HG03460 (cell line): ENCODE results near the gene INSRR.

Experiments
- ATAC-seq: cut with Tn5 transposase; IDR thresholded peaks from one replicate; pipeline ENCODE4 v1.9.1; 2021; ENCODE audit not compliant: unreplicated experiment

INSRR gene

DNA sequence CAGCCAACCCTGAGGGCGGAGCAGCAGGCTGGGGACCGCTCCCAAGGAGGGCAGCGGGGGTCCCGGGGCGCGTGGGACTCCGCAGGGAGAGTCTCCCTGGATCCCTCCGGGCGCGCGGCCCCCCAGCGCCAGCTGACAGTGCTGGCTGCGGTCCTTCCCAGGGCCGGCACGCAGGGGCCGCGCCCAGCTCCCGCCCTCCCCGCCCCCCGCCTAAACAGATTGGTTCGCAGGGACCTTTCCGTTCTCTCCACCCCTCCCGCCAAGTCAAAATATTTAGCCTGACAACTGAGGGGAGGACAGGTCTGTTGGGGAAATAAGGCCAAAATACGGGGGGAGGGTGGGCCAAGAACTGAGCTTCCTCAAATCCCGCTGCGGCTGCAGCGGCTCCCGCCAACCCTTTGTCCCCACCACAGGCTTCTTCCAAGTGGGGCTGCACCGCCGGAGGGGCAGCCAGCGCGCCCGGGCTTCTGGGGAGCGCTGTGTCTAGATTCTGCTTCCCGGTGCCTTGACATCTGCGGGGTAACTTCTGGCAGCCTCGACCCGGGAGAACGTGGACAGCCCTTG, at the start of gene INSRR:
TSS of gene INSRR (minus strand) at position 159 of the 564 bp plus-strand sequence. CDS start 496 bp downstream, outside the sequence.
- ATAC-seq = no peak

- ATAC-seq = no peak
Observed at GRCh38 chr1:156908541-156908940, 49.6 kb upstream of the INSRR start.

- ATAC-seq = no peak
Observed at GRCh38 chr1:156906206-156906906, 47.4 kb upstream of the INSRR start.

- no peak for ATAC-seq
Observed at GRCh38 chr1:156905651-156906050, 46.7 kb upstream of the INSRR start.

DNA sequence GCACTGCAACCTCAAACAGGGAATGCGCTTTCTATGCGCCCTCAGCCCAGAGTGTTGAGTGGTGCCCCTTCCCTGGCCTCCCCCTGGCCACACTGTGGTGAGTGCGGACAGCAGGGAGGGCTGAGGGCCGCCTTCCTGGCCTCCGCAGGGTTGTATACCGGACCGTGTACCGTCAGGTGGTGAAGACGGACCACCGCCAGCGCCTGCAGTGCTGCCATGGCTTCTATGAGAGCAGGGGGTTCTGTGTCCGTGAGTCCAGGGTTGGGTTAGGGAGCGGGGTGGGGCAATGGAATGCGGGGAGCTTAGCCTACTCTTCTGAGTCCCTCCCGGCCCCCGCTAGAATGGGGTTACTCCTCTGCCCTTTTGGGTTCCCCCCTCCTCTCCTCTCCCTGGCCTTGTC, 46.3 kb upstream of the INSRR start:
- ATAC-seq = no peak

GRCh38 chr1:156904187-156904959, 45.5 kb upstream of the INSRR start:
- ATAC-seq = no peak

DNA sequence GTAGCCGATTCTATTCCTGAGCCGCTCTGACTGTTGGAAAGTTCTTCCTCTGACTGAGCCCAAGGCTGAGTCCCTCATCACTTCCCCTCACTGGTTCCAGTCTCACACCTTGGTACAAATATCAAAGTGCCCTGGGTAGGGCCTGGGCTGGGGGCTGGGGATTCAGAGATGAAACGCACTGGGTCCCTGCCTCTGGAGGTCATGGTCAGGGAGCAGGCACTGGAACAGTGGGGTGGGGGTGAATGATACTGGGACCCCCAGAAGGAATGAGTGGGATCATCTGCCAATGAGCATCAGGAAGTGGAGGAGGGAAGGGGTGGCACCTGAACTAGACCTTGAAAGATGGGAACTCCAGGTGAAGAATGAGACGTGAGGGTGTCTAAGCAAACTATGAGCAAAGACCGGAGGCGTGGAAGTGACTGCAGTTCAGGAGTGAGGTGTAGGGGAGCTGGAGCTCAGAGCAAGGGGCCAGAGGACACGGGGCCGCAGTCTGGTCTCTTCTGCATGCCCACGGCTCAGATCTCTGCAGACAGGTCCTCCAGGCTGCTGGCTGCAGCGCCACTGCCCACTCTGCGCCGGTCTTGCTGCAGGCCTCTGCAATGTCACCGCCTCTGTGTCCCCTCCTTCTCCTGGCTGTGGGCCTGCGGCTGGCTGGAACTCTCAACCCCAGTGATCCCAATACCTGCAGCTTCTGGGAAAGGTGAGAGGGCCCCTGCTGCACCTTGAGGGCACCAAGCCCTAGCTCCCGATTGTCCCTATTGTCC, 44.6 kb upstream of the INSRR start:
- ATAC-seq = no peak

GRCh38 chr1:156901966-156902915, 43.3 kb upstream of the INSRR start:
- ATAC-seq = no peak

DNA sequence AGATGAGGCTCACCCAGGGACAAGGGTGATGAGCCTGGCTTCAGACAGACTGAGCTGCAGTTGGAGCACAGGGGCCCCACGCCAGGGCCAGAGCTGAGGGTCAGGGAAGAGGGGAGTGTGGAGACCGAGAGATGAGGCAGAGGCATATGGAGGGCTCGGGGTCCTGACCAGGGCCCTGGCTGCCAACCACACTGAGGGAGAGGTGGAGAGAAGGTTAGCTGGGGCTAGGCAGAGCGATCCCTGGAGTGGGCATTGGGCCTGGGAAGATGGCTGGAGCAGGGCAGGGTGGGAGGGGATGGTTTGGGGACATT, 42.6 kb upstream of the INSRR start:
- ATAC-seq = no peak

GRCh38 chr1:156900896-156901589, 42.1 kb upstream of the INSRR start:
- no peak for ATAC-seq

DNA sequence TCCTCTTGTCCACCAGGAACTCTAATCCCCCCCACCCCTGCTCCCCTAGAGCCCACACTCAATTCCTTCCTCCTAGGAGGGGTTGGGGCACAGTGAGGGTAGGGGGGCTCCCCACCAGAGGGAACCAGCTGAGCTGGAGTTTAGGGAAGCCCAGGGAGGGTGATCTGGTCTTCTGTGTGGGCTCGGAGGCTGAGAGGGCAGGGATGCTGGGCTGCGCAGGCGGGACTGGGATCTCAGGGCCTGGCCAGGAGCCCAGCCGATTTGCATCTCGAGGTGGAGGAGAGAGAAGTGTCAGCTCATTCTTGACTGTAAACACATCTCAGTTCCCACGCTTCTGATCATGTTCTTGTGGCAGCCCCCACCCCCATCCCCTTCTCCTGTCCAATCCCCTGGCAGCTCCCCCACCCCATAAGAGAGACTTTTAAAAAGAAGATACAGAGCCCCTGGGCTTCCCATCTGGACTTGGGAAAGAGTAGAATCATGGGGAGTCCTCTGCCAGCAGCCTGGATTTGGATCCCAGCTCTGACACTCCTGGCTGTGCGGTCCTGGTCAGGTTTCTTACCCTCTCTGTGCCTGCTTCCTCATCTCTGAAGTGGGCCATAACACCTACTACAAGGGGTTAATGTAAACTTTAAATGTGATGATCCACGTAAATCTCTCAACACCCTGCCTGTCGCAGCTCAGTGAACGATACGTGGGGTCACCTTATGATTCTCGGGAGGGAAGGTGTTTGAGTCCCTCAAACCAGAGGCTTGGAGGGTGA, 41.2 kb upstream of the INSRR start:
- no peak for ATAC-seq

DNA sequence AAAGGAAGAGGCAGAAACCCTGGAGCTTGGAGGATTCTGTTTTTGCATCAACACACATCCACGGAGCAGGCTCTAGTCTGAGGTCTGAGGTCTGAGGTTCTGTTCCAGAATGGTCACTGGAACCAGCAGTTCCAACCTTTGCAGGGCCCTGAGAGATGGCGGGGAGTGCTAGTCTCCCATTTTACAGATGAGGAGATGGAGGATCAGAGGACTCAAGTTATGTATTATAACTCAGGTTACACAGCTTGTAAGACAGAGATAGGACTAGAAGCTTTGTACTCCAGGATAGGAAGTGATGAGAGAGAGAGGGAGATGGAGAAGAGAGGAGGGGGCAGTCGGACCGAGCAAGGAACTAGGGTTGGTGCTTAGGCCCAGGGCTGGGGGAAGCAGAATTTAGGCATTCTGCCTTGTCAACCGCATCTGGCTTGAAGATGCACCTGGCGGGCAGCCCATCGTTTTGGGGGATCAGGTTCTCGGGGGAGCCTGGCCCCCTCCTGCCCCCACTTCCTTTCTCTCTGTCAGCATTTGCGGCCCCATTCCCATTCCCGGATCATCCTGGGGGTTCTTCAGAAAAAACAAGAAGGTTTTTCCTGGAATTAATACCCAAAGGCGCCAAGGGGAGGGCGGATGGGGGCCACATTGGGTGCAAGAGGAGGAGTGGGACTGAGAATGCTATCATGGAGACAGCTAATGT, 40.2 kb upstream of the INSRR start:
- ATAC-seq = no peak

GRCh38 chr1:156898161-156898566, 39.2 kb upstream of the INSRR start:
- ATAC-seq = no peak

DNA sequence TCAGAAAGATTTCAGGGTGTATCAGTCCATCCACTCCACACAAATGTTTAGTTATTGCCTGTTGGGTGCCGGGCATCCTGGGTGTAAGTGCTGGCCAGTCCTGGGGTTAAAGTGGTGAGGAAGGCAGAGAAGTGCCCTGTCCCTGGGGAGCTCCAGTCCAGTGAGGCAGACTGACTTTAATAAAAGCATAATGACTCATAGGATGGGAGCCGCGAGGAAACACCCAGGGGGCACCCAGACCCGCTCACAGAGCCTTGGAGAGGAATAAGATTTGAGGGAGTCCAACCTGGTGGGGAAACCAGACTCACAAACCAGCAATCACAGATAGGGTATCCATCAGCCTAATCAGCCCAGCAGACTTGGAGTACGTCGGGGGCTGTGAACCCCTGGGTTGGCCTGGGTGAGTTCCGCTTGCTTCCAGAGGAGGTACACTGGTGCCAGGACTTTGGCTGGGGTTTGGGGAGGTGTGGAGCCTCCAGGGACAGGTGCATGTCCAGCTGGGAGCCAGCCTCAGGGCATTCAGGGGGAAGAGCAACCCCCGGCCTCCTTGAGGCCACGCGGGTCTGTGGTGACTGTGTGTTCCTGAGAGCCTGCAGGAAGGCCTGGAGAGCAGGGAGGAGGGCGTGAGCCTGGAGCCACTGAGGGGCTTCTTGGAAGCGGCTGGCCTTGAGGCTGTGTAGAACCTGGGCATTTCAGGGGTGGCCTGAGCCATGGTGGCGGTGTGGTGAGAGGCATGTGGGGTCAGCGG, 38.3 kb upstream of the INSRR start:
- no peak for ATAC-seq

- no peak for ATAC-seq
Observed at GRCh38 chr1:156896490-156897033, 37.6 kb upstream of the INSRR start.

DNA sequence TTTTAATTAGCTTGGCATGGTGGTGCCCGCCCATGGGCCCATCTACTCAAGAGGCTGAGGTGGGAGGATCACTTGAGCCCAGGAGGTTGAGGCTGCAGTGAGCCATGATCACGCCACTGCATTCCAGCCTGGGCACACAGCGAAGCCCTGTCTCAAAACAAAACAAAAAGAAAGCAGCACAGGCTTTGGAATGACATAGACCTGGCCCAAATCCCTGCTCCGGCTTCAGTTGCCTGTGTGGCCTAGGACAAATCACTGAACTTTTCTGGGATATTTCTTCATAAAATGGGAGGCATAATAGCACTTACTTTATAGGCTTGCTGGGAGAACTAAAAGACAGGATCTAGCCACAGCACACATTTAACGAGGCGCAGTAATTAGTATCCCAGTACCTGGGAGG, 37.0 kb upstream of the INSRR start:
- ATAC-seq = no peak

- no peak for ATAC-seq
Observed at GRCh38 chr1:156895455-156895812, 36.5 kb upstream of the INSRR start.
